ENCODE data around the gene HUWE1. TPM values are rescaled to one million over a fixed set of nuclear protein-coding genes. Genes with fewer than 3 reads are reported as not detected.

The HUWE1 gene
- total and polyA plus RNA-seq, 2 donors (not counting 1 experiment from before 2014, with no cell fraction given) = 45.2 to 210 TPM

GRCh38 chrX:53599781-53600396 is 86.6 kb downstream of the HUWE1 start:
- no peaks in the 10 kb centered on the region for H3K9me3 ChIP-seq (ENCODE audit: control extremely low read depth in 1 of 3, control insufficient read depth in 2 of 3, insufficient read depth in 1 of 3, low read length in 2 of 3)
- no peaks in the 10 kb centered on the region for H3K4me1 Mint-ChIP-seq
- no peak overlapping the region for H3K4me3 ChIP-seq (ENCODE audit: control extremely low read depth in 1 of 5, extremely low read depth in 1 of 5, insufficient read depth in 1 of 5, low read depth in 2 of 5, low read length in 4 of 5)
- H3K9me3 Mint-ChIP-seq (ENCODE audit: insufficient read depth) = no peaks in the 10 kb centered on the region
- no peak overlapping the region for H3K4me3 Mint-ChIP-seq
- no peak overlapping the region for H3K4me2 ChIP-seq (replicated peaks; ENCODE audit: low read depth, low read length, poor library complexity, severe bottlenecking)
- H3K79me2 ChIP-seq (ENCODE audit: control insufficient read depth, insufficient read depth, low read length) = no peaks in the 10 kb centered on the region
- ChIA-PET CTCF (no interaction called here), POLR2A (no interaction called here)
- H3K4me1 ChIP-seq (ENCODE audit: control insufficient read depth in 2 of 2, insufficient read depth in 2 of 2, low read length in 2 of 2) = no peaks in the 10 kb centered on the region
- DNase-seq (no peak), ATAC-seq (ENCODE audit: low read depth) (no peak)
- H4K20me1 ChIP-seq (ENCODE audit: control insufficient read depth, insufficient read depth, low read length, poor library complexity, severe bottlenecking) = no peaks in the 10 kb centered on the region
- H3K36me3 ChIP-seq (replicated peaks in 1 of 2; ENCODE audit: control extremely low read depth in 1 of 2, control insufficient read depth in 1 of 2, extremely low read depth in 1 of 2, insufficient read depth in 2 of 2, low read length in 1 of 2) = peaks cover 3 to 61% of the 10 kb centered on the region in 2 experiments
- H3K27me3 ChIP-seq (replicated peaks in 1 of 4; ENCODE audit: control extremely low read depth in 1 of 4, control insufficient read depth in 3 of 4, insufficient read depth in 4 of 4, low read length in 3 of 4) = no peaks in the 10 kb centered on the region
- H3K9ac ChIP-seq (ENCODE audit: low read length) = no peak overlapping the region
- H3K27me3 Mint-ChIP-seq = no peaks in the 10 kb centered on the region
- no peak overlapping the region for H3K27ac ChIP-seq (ENCODE audit: low read length in 2 of 2)
- TF ChIP-seq CTCF (IDR thresholded peaks at IDR 0.05) = no peak
- no peak overlapping the region for H2AFZ ChIP-seq (ENCODE audit: insufficient read depth, low read depth, low read length, poor library complexity, severe bottlenecking)
- intact Hi-C loops (cut with micrococcal nuclease) = no loop called here
- H3K27ac Mint-ChIP-seq = peak overlapping the region; percentile 27
- WGBS (ENCODE audit: insufficient coverage) = no CpG with 5 or more reads among the region's 2 CpGs

- no peak overlapping the region for H3K27ac Mint-ChIP-seq
- H2AFZ ChIP-seq (ENCODE audit: insufficient read depth, low read depth, low read length, poor library complexity, severe bottlenecking) = no peak overlapping the region
- no peaks in the 10 kb centered on the region for H3K79me2 ChIP-seq (ENCODE audit: control insufficient read depth, insufficient read depth, low read length)
- no peak overlapping the region for H3K4me3 ChIP-seq (ENCODE audit: control extremely low read depth in 1 of 5, extremely low read depth in 1 of 5, insufficient read depth in 1 of 5, low read depth in 2 of 5, low read length in 4 of 5)
- no peak overlapping the region for H3K4me2 ChIP-seq (replicated peaks; ENCODE audit: low read depth, low read length, poor library complexity, severe bottlenecking)
- peaks cover 4% of the 10 kb centered on the region for H3K4me1 Mint-ChIP-seq
- ChIA-PET CTCF (no interaction called here), POLR2A (no interaction called here)
- TF ChIP-seq CTCF (IDR thresholded peaks at IDR 0.05) (no peak), EZH2 (IDR thresholded peaks at IDR 0.05; ENCODE audit: borderline replicate concordance, insufficient read depth, low read depth, low read length, poor library complexity, severe bottlenecking) (no peak)
- ATAC-seq (ENCODE audit: low read depth) (no peak), DNase-seq (no peak)
- H3K27ac ChIP-seq (ENCODE audit: low read length in 2 of 2) = no peak overlapping the region
- H4K20me1 ChIP-seq (ENCODE audit: control insufficient read depth, insufficient read depth, low read length, poor library complexity, severe bottlenecking) = no peaks in the 10 kb centered on the region
- H3K9me3 Mint-ChIP-seq (ENCODE audit: insufficient read depth) = no peaks in the 10 kb centered on the region
- no peaks in the 10 kb centered on the region for H3K4me1 ChIP-seq (ENCODE audit: control insufficient read depth in 2 of 2, insufficient read depth in 2 of 2, low read length in 2 of 2)
- H3K4me3 Mint-ChIP-seq = no peak overlapping the region
- H3K27me3 Mint-ChIP-seq = no peaks in the 10 kb centered on the region
- peaks cover 3 to 59% of the 10 kb centered on the region in 2 experiments for H3K36me3 ChIP-seq (replicated peaks in 1 of 2; ENCODE audit: control extremely low read depth in 1 of 2, control insufficient read depth in 1 of 2, extremely low read depth in 1 of 2, insufficient read depth in 2 of 2, low read length in 1 of 2)
- no peak overlapping the region for H3K9ac ChIP-seq (ENCODE audit: low read length)
- no peaks in the 10 kb centered on the region for H3K27me3 ChIP-seq (replicated peaks in 1 of 4; ENCODE audit: control extremely low read depth in 1 of 4, control insufficient read depth in 3 of 4, insufficient read depth in 4 of 4, low read length in 3 of 4)
- no CpG with 5 or more reads among the region's 2 CpGs for WGBS (ENCODE audit: insufficient coverage)
- intact Hi-C loops (cut with micrococcal nuclease) = no loop called here
- no peaks in the 10 kb centered on the region for H3K9me3 ChIP-seq (ENCODE audit: control extremely low read depth in 1 of 3, control insufficient read depth in 2 of 3, insufficient read depth in 1 of 3, low read length in 2 of 3)
These were observed 88.3 kb downstream of the HUWE1 start for GRCh38 chrX:53598169-53598568.
